ENCODE measurements around the gene FAM120B. TPM values are rescaled to one million over a fixed set of nuclear protein-coding genes. Genes with fewer than 3 reads are reported as not detected.
"Not testable (repeated sequence)": the region's sequence is repeated elsewhere in the genome, so short reads cannot be mapped to it uniquely, and the experiment has no call there.

The FAM120B gene
- total RNA-seq, 1 donor from 2014 or later: 19.7 TPM

GRCh38 chr6:170316071-170316470 lies 9.5 kb downstream of the FAM120B start:
- no peak overlapping the region for H2AFZ ChIP-seq (replicated peaks)
- no peak for TF ChIP-seq EZH2 (IDR thresholded peaks at IDR 0.05)
- TF ChIP-seq EZH2phosphoT487 (IDR thresholded peaks at IDR 0.05): no peak
- TF ChIP-seq CTCF (IDR thresholded peaks at IDR 0.05): no peak
- H3K27ac ChIP-seq: no peak overlapping the region
- H3K36me3 ChIP-seq: no peaks in the 10 kb centered on the region
- H3F3A ChIP-seq (ENCODE audit: low read depth): peaks cover 15% of the 10 kb centered on the region
- H4K20me1 ChIP-seq (ENCODE audit: low read depth): peaks cover 54% of the 10 kb centered on the region
- no peak overlapping the region for H3K4me3 ChIP-seq
- Mint-ChIP-seq H3K27ac (peak overlapping the region; percentile 34), H3K4me3 (no peak overlapping the region), H3K36me3 (peaks cover 36% of the 10 kb centered on the region), H3K9me3 (no peaks in the 10 kb centered on the region), H3K4me1 (no peaks in the 10 kb centered on the region), H3K27me3 (ENCODE audit: insufficient read depth, low read depth) (peaks cover 3% of the 10 kb centered on the region)
- peaks cover 16% of the 10 kb centered on the region for H3K4me1 ChIP-seq
- H3K27me3 ChIP-seq: no peaks in the 10 kb centered on the region
- H3K9ac ChIP-seq: no peak overlapping the region
- H3K4me2 ChIP-seq: no peak overlapping the region
- H3K9me3 ChIP-seq (ENCODE audit: low read depth): no peaks in the 10 kb centered on the region
- peaks cover 77% of the 10 kb centered on the region for H3K79me2 ChIP-seq (ENCODE audit: low read depth)
- DNase-seq (ENCODE audit: low spot score): no peak

- Histone ChIP-seq H3K27me3 (no peaks in the 10 kb centered on the region), H3K4me3 (no peak overlapping the region), H3K36me3 (no peaks in the 10 kb centered on the region), H3K9me3 (ENCODE audit: low read depth) (no peaks in the 10 kb centered on the region), H3K4me2 (no peak overlapping the region), H3K9ac (no peak overlapping the region), H2AFZ (replicated peaks) (no peak overlapping the region), H3K4me1 (peaks cover 16% of the 10 kb centered on the region), H3K27ac (no peak overlapping the region), H4K20me1 (ENCODE audit: low read depth) (peaks cover 46% of the 10 kb centered on the region), H3K79me2 (ENCODE audit: low read depth) (peaks cover 67% of the 10 kb centered on the region), H3F3A (ENCODE audit: low read depth) (peaks cover 15% of the 10 kb centered on the region)
- Mint-ChIP-seq H3K27ac (no peak overlapping the region), H3K27me3 (ENCODE audit: insufficient read depth, low read depth) (no peaks in the 10 kb centered on the region), H3K36me3 (peaks cover 35% of the 10 kb centered on the region), H3K4me1 (no peaks in the 10 kb centered on the region), H3K9me3 (no peaks in the 10 kb centered on the region), H3K4me3 (no peak overlapping the region)
- no peak for DNase-seq (ENCODE audit: low spot score)
- no peak for TF ChIP-seq EZH2 (IDR thresholded peaks at IDR 0.05)
- TF ChIP-seq CTCF (IDR thresholded peaks at IDR 0.05): no peak
- TF ChIP-seq EZH2phosphoT487 (IDR thresholded peaks at IDR 0.05): no peak
Observed at GRCh38 chr6:170317076-170317475, 10.5 kb downstream of the FAM120B start.

DNA sequence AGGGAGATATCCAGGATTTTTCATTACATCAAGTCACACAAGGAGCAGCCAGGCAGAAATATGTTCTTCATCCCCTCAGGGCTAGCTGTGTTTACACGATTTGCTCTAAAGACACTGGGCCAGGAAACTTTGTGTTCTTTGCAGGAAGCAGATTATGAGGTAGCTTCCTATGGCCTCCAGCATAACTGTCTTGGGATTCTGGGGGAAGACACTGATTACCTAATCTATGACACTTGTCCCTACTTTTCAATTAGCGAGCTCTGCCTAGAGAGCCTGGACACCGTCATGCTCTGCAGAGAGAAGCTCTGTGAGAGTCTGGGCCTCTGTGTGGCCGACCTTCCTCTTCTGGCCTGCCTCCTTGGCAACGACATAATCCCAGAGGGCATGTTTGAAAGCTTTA lies 11.2 kb downstream of the FAM120B start:
- Histone ChIP-seq H3K9me3 (ENCODE audit: low read depth) (no peaks in the 10 kb centered on the region), H3K4me3 (no peak overlapping the region), H3K4me1 (peaks cover 11% of the 10 kb centered on the region), H3K4me2 (no peak overlapping the region), H3K79me2 (ENCODE audit: low read depth) (peaks cover 61% of the 10 kb centered on the region), H3K27ac (no peak overlapping the region), H3K36me3 (no peaks in the 10 kb centered on the region), H3K27me3 (no peaks in the 10 kb centered on the region), H3K9ac (no peak overlapping the region), H4K20me1 (ENCODE audit: low read depth) (peaks cover 39% of the 10 kb centered on the region), H3F3A (ENCODE audit: low read depth) (peaks cover 12% of the 10 kb centered on the region), H2AFZ (replicated peaks) (no peak overlapping the region)
- Mint-ChIP-seq H3K4me1 (no peaks in the 10 kb centered on the region), H3K4me3 (no peak overlapping the region), H3K27ac (no peak overlapping the region), H3K36me3 (peaks cover 38% of the 10 kb centered on the region), H3K27me3 (ENCODE audit: insufficient read depth, low read depth) (no peaks in the 10 kb centered on the region), H3K9me3 (no peaks in the 10 kb centered on the region)
- no peak for DNase-seq (ENCODE audit: low spot score)
- TF ChIP-seq EZH2phosphoT487 (IDR thresholded peaks at IDR 0.05): no peak

- peaks cover 3% of the 10 kb centered on the region for H3K27me3 Mint-ChIP-seq (ENCODE audit: insufficient read depth, low read depth)
- DNase-seq (ENCODE audit: low spot score): no peak
- no peak overlapping the region for H3K4me2 ChIP-seq
- H3K27me3 ChIP-seq: no peaks in the 10 kb centered on the region
- no peaks in the 10 kb centered on the region for H3F3A ChIP-seq (ENCODE audit: low read depth)
- no peaks in the 10 kb centered on the region for H4K20me1 ChIP-seq (ENCODE audit: low read depth)
- TF ChIP-seq EZH2 (IDR thresholded peaks at IDR 0.05): no peak
- no peak for TF ChIP-seq CTCF (IDR thresholded peaks at IDR 0.05)
- no peak for TF ChIP-seq EZH2phosphoT487 (IDR thresholded peaks at IDR 0.05)
- H3K4me1 ChIP-seq: no peaks in the 10 kb centered on the region
- peaks cover 9% of the 10 kb centered on the region for H3K36me3 ChIP-seq
- H3K27ac Mint-ChIP-seq: no peak overlapping the region
- H3K9ac ChIP-seq: no peak overlapping the region
- no peak overlapping the region for H2AFZ ChIP-seq (replicated peaks)
- no peak overlapping the region for H3K4me3 Mint-ChIP-seq
- no peaks in the 10 kb centered on the region for H3K9me3 Mint-ChIP-seq
- no peak overlapping the region for H3K27ac ChIP-seq
- H3K79me2 ChIP-seq (ENCODE audit: low read depth): no peaks in the 10 kb centered on the region
- H3K36me3 Mint-ChIP-seq: peaks cover 37% of the 10 kb centered on the region
- H3K9me3 ChIP-seq (ENCODE audit: low read depth): no peaks in the 10 kb centered on the region
- H3K4me1 Mint-ChIP-seq: no peaks in the 10 kb centered on the region
- H3K4me3 ChIP-seq: no peak overlapping the region
Observed at GRCh38 chr6:170329321-170329720, 22.8 kb downstream of the FAM120B start.

- Mint-ChIP-seq H3K36me3 (peaks cover 62% of the 10 kb centered on the region), H3K9me3 (peaks cover 32% of the 10 kb centered on the region)
- H3K4me2 ChIP-seq; H3F3A ChIP-seq (ENCODE audit: low read depth); H3K27me3 Mint-ChIP-seq (ENCODE audit: insufficient read depth, low read depth); H3K4me1 ChIP-seq; H3K9me3 ChIP-seq (ENCODE audit: low read depth); H3K4me3 ChIP-seq; H3K27me3 ChIP-seq; H3K36me3 ChIP-seq; DNase-seq (ENCODE audit: low spot score); H3K9ac ChIP-seq; H4K20me1 ChIP-seq (ENCODE audit: low read depth); H3K4me3 Mint-ChIP-seq; H3K27ac Mint-ChIP-seq; H3K27ac ChIP-seq; H2AFZ ChIP-seq (replicated peaks); H3K4me1 Mint-ChIP-seq: not testable (repeated sequence)
- peaks cover 28% of the 10 kb centered on the region for H3K79me2 ChIP-seq (ENCODE audit: low read depth)
Observed at GRCh38 chr6:170335199-170335598, 28.6 kb downstream of the FAM120B start.
